Measurements from ENCODE around the gene TFDP1.

DNA sequence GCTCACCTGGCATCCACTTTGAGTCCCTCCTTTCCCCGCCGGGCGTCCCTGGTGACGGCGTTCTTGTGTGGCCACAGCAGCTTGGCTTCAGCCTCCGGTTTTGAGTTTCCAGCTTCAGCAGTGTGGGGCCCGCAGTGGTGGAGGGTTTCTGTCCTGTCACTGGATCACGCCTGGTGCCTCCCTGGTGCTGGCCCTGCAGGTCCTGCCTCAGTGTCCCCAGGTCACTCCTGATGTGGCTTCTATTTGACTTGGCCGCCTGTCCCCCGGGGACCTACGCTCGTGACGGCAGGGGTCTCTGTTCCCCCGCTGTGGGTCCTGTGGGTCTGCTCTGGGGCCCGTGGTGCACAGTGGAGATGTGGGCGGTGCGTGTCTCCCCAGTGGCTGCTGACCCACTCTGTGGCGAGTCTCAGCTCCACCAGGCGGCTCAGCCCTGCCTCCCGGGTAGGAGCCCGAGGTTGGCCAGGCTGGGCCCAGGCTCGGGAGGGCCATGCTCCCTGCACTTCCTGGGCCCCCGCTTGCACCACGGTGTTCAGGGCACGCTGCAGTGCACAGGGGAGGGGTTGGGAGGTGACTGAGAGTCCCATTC, 71.5 kb downstream of the TFDP1 start:
- TF ChIP-seq CTCF (IDR thresholded peaks at IDR 0.05) (no peak), POLR2A (IDR thresholded peaks at IDR 0.05) (no peak)
